ENCODE results near the gene TYRP1. TPM values are rescaled to one million over a fixed set of nuclear protein-coding genes. Genes with fewer than 3 reads are reported as not detected.

The TYRP1 gene
- polyA plus RNA-seq, 1 of the 3 experiments (the other 2 are of a cell fraction) = not detected

GRCh38 chr9:12748954-12749353, 55.8 kb downstream of the TYRP1 start (continued):
- TF ChIP-seq, protein P1, sequence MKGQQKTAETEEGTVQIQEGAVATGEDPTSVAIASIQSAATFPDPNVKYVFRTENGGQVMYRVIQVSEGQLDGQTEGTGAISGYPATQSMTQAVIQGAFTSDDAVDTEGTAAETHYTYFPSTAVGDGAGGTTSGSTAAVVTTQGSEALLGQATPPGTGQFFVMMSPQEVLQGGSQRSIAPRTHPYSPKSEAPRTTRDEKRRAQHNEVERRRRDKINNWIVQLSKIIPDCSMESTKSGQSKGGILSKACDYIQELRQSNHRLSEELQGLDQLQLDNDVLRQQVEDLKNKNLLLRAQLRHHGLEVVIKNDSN (IDR thresholded peaks at IDR 0.05; ENCODE audit: borderline replicate concordance, low read depth) = no peak
- TF ChIP-seq EP300 (IDR thresholded peaks at IDR 0.05; ENCODE audit: borderline replicate concordance in 1 of 2, low read depth in 1 of 2, low read length in 1 of 2) (no peak), MXI1 (IDR thresholded peaks at IDR 0.05; ENCODE audit: low read depth, low read length) (no peak)

DNA sequence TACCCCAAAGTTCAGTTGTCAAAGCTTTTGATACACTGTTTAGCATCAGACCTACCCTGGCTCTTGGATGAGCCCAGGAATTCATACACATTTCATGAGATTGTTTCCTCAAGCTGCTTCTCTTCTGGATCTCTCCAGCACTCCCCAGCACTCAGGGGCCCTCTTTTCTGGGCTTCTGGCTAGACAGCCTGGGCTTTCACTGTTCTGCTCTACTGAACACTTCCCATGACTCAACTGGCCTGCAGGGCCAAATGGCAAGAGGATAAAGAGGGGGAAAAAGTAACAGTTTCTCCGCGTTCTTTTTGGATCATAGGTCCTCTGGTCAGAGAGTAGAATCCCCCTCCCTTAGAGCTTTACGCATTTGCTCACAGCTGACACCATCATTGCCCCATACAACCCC, 60.7 kb downstream of the TYRP1 start:
- no peak overlapping the region for H3K4me3 ChIP-seq (ENCODE audit: low read depth in 2 of 2, low read length in 1 of 2)
- no peak overlapping the region for H3K27ac ChIP-seq (ENCODE audit: low read depth in 2 of 2, low read length in 1 of 2)
- no peaks in the 10 kb centered on the region for H3K27me3 ChIP-seq (ENCODE audit: insufficient read depth)
- no peaks in the 10 kb centered on the region for H4K20me1 ChIP-seq (ENCODE audit: insufficient read depth)
- H3K9me3 ChIP-seq = no peaks in the 10 kb centered on the region
- ChIA-PET POLR2A (no interaction called here), CTCF (interaction anchor here (1.5 to 2.1 kb wide), 4 partner anchors 12 to 31 kb away, joined by 3 to 6 read pairs (median 4); no protein-coding TSS in a partner anchor)
- no peak for TF ChIP-seq CHD2 (IDR thresholded peaks at IDR 0.05; ENCODE audit: low read length, partially characterized antibody)
- H2AFZ ChIP-seq (ENCODE audit: low read depth) = no peak overlapping the region
- no peaks in the 10 kb centered on the region for H3K36me3 ChIP-seq (replicated peaks in 1 of 2; ENCODE audit: control insufficient read depth in 1 of 2, insufficient read depth in 2 of 2, low read length in 1 of 2)
- no peaks in the 10 kb centered on the region for H3K79me2 ChIP-seq (ENCODE audit: insufficient read depth)
- no peak overlapping the region for H3K9ac ChIP-seq
- no peak for DNase-seq
- H3K9me2 ChIP-seq = no peaks in the 10 kb centered on the region
- H3K4me2 ChIP-seq = no peak overlapping the region
- WGBS (ENCODE audit: low lambda C conversion rate) = 94% methylated on average over 3 of the region's 3 CpGs
- no peaks in the 10 kb centered on the region for H3F3A ChIP-seq (replicated peaks; ENCODE audit: insufficient read depth)
- no peaks in the 10 kb centered on the region for H3K4me1 ChIP-seq (ENCODE audit: control insufficient read depth in 1 of 2, insufficient read depth in 2 of 2, low read depth in 1 of 2, low read length in 1 of 2)

- no peaks in the 10 kb centered on the region for H3K79me2 ChIP-seq (ENCODE audit: insufficient read depth)
- no peak for TF ChIP-seq TCF12 (IDR thresholded peaks at IDR 0.05)
- peaks cover 3% of the 10 kb centered on the region; the same call in 1 of the 2 replicates for H3K27me3 ChIP-seq (ENCODE audit: insufficient read depth)
- no peak for DNase-seq
- H3K9ac ChIP-seq = no peak overlapping the region
- no peaks in the 10 kb centered on the region for H3K9me3 ChIP-seq
- no peak overlapping the region for H3K4me3 ChIP-seq (ENCODE audit: low read depth in 2 of 2, low read length in 1 of 2)
- H3F3A ChIP-seq (replicated peaks; ENCODE audit: insufficient read depth) = no peaks in the 10 kb centered on the region
- no peaks in the 10 kb centered on the region for H3K4me1 ChIP-seq (ENCODE audit: control insufficient read depth in 1 of 2, insufficient read depth in 2 of 2, low read depth in 1 of 2, low read length in 1 of 2)
- no peaks in the 10 kb centered on the region for H4K20me1 ChIP-seq (ENCODE audit: insufficient read depth)
- 60% methylated on average over 1 of the region's 1 CpG for WGBS (ENCODE audit: low lambda C conversion rate)
- no peak overlapping the region for H3K27ac ChIP-seq (ENCODE audit: low read depth in 2 of 2, low read length in 1 of 2)
- ChIA-PET CTCF (interaction anchor here (1.4 to 1.9 kb wide), 2 partner anchors 17 to 40 kb away, joined by 3 to 5 read pairs; no protein-coding TSS in a partner anchor), POLR2A (no interaction called here)
- no peaks in the 10 kb centered on the region for H3K36me3 ChIP-seq (replicated peaks in 1 of 2; ENCODE audit: control insufficient read depth in 1 of 2, insufficient read depth in 2 of 2, low read length in 1 of 2)
- no peaks in the 10 kb centered on the region for H3K9me2 ChIP-seq
- H3K4me2 ChIP-seq = no peak overlapping the region
- H2AFZ ChIP-seq (ENCODE audit: low read depth) = no peak overlapping the region
Measured at GRCh38 chr9:12759761-12760160, 66.6 kb downstream of the TYRP1 start.

Other genes with a start within 250 kb of the TYRP1 start
- gene LURAP1L, start 81.6 kb downstream of the TYRP1 start, polyA plus RNA-seq (2012; rRNA removed) = 3.4 and 4.0 TPM in 2 replicates